Small intestine (tissue), 7 donors: Measurements from ENCODE around the gene HECTD4. TPM values are rescaled to one million over a fixed set of nuclear protein-coding genes. Genes with fewer than 3 reads are reported as not detected.
"Not testable (repeated sequence)": the region's sequence is repeated elsewhere in the genome, so short reads cannot be mapped to it uniquely, and the experiment has no call there.

Experiments used
- DNase-seq, 2 donors: peaks; one replicate each; pipeline versions ENCODE4 v3.0.0 to v3.0.0-alpha.2; 2013
- FAIRE-seq: peaks from 2 replicates; lab custom pipeline; 2012; peaks lifted over from hg19 to GRCh38; lab: Jason Lieb, UNC
- H3K27ac ChIP-seq, 3 donors: one replicate each; pipeline ENCODE4 v1.5.1; 2013; ENCODE audit warnings: low read length in 2 of 3, mild to moderate bottlenecking in 2 of 3, control low read depth in 1 of 3, inconsistent platforms in 1 of 3, low read depth in 1 of 3, moderate library complexity in 1 of 3
- H3K27me3 ChIP-seq, 3 donors: one replicate each; pipeline ENCODE4 v1.6.1; 2013; ENCODE audit warnings: low read length in 3 of 3, inconsistent platforms in 1 of 3; ENCODE audit not compliant: control insufficient read depth in 3 of 3, insufficient read depth in 3 of 3
- H3K36me3 ChIP-seq, 3 donors: one replicate each; pipeline ENCODE4 v1.6.1; 2013; ENCODE audit warnings: low read length in 3 of 3, inconsistent platforms in 1 of 3, low read depth in 1 of 3, mild to moderate bottlenecking in 1 of 3, moderate library complexity in 1 of 3; ENCODE audit not compliant: control insufficient read depth in 3 of 3, insufficient read depth in 2 of 3
- H3K4me1 ChIP-seq, 3 donors: one replicate each; pipeline ENCODE4 v1.6.1; 2013; ENCODE audit warnings: low read length in 2 of 3, inconsistent platforms in 1 of 3, low read depth in 1 of 3, mild to moderate bottlenecking in 1 of 3, moderate library complexity in 1 of 3; ENCODE audit not compliant: control insufficient read depth in 3 of 3, insufficient read depth in 2 of 3
- H3K4me3 ChIP-seq, 3 donors: one replicate each; pipeline ENCODE4 v1.5.1; 2013; ENCODE audit warnings: low read length in 3 of 3, control low read depth in 1 of 3, inconsistent platforms in 1 of 3, low read depth in 1 of 3, mild to moderate bottlenecking in 1 of 3, moderate library complexity in 1 of 3
- H3K9me3 ChIP-seq, 2 donors: one replicate each; pipeline ENCODE4 v1.6.1; 2013; ENCODE audit warnings: low read depth in 1 of 2, low read length in 1 of 2; ENCODE audit not compliant: control insufficient read depth in 2 of 2, insufficient read depth in 1 of 2
- WGBS, 3 donors: extraction: QIAGEN DNeasy Blood & Tissue Kit; methylation state at CpG; one replicate each; pipeline ENCODE4 v1.1.7; 2013; 5-methylcytosine and 5-hydroxymethylcytosine counted together
- polyA plus RNA-seq, 4 donors: library from polyadenylated mRNA; stranded (reverse) in 3 of 4; unstranded in 1 of 4; fragments of 200-250 nt in 3 of 4; fragments of 120-200 nt in 1 of 4; gene quantifications; one replicate each; pipeline versions ENCODE4 v1.2.1 to v1.2.3, GENCODE V29; 2013
- donor health status: healthy with polysubstance abuse.
- donor health status: control.
- donor health status: control.
- donor health status: Bipolar disorder and iron deficiency.
- donor health status: healthy.

The HECTD4 gene
- polyA plus RNA-seq, 4 donors: 6.1 to 33.4 (median 11.4) TPM

GRCh38 chr12:112389922-112390654, 7.9 kb upstream of the HECTD4 start:
- H3K4me1 ChIP-seq, H3K4me3 ChIP-seq, DNase-seq, H3K36me3 ChIP-seq, H3K27me3 ChIP-seq, H3K9me3 ChIP-seq, H3K27ac ChIP-seq, FAIRE-seq: not testable (repeated sequence)
- WGBS, 3 donors: 65 to 90% (median 85%) methylated on average over 2 to 3 of the region's 4 CpGs

GRCh38 chr12:112389228-112389627, 7.0 kb upstream of the HECTD4 start:
- Histone ChIP-seq H3K36me3 (no peaks in the 10 kb centered on the region), H3K27ac (no peak overlapping the region), H3K9me3 (no peaks in the 10 kb centered on the region), H3K4me1 (no peaks in the 10 kb centered on the region), H3K4me3 (no peak overlapping the region), H3K27me3 (peaks cover 0 to 4% (median 0%) of the 10 kb centered on the region in 3 donors)
- no peak for DNase-seq
- WGBS, 3 donors: 83 to 91% (median 89%) methylated on average over 4 of the region's 4 CpGs
- FAIRE-seq: no peak

GRCh38 chr12:112386726-112387125, 4.5 kb upstream of the HECTD4 start:
- FAIRE-seq: no peak
- H3K27me3 ChIP-seq: peaks cover 0 to 4% (median 0%) of the 10 kb centered on the region in 3 donors
- no peak overlapping the region for H3K4me3 ChIP-seq
- H3K36me3 ChIP-seq: peaks cover 0 to 2% (median 0%) of the 10 kb centered on the region in 3 donors
- H3K4me1 ChIP-seq: no peaks in the 10 kb centered on the region
- H3K9me3 ChIP-seq: no peaks in the 10 kb centered on the region
- DNase-seq: no peak
- no peak overlapping the region for H3K27ac ChIP-seq
- WGBS, 3 donors: 74 to 92% (median 91%) methylated on average over 3 of the region's 3 CpGs

DNA sequence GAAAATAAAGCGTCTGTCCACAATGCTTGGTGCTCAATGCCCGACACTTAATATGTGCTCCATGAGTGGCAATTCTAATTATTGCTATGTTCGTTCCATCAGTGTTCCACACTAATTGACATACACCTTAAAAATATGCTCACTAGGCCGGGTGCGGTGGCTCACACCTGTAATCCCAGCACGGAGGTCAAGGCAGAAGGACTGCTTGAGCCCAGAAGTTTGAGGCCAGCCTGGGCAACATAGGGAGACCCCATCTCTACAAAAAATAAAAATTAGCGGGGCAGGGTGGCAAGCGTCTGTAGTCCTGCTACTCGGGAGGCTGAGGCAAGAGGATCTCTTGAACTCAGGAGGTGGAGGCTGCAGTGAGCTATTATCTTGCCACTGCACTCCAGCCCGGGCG, 635 bp upstream of the HECTD4 start:
- Histone ChIP-seq H3K4me1 (peaks cover 0 to 6% (median 2%) of the 10 kb centered on the region in 3 donors), H3K4me3 (peak overlapping the region; percentile 68 to 91 (median 73)), H3K36me3 (peaks cover 0 to 2% (median 0%) of the 10 kb centered on the region in 3 donors), H3K27me3 (no peaks in the 10 kb centered on the region), H3K9me3 (no peaks in the 10 kb centered on the region), H3K27ac (peak overlapping the region in 1 of 3 donors; percentile 56)
- DNase-seq (no peak), FAIRE-seq (no peak)
- 85 to 89% (median 89%) methylated on average over 11 of the region's 11 CpGs for WGBS, 3 donors

- peak overlapping the region; percentile 53 to 77 (median 75) for H3K27ac ChIP-seq
- DNase-seq (peak in 1 of 2 donors; percentile 17), FAIRE-seq (no peak)
- H3K27me3 ChIP-seq: no peaks in the 10 kb centered on the region
- peaks cover 0 to 2% (median 0%) of the 10 kb centered on the region in 3 donors for H3K36me3 ChIP-seq
- peak overlapping the region; percentile 61 to 91 (median 73) for H3K4me3 ChIP-seq
- H3K4me1 ChIP-seq: peaks cover 0 to 6% (median 2%) of the 10 kb centered on the region in 3 donors
- no peaks in the 10 kb centered on the region for H3K9me3 ChIP-seq
- WGBS, 3 donors: 5 to 40% (median 13%) methylated on average over 17 to 33 of the region's 33 CpGs
These were observed 787 bp downstream of the HECTD4 start for GRCh38 chr12:112381406-112381882.

- H3K4me3 ChIP-seq: peak overlapping the region; percentile 14 to 73 (median 61)
- no peak for DNase-seq
- peaks cover 0 to 6% (median 2%) of the 10 kb centered on the region in 3 donors for H3K4me1 ChIP-seq
- H3K9me3 ChIP-seq: no peaks in the 10 kb centered on the region
- H3K27ac ChIP-seq: no peak overlapping the region
- FAIRE-seq: no peak
- WGBS, 3 donors: 51 to 71% (median 57%) methylated on average over 34 of the region's 34 CpGs
- H3K36me3 ChIP-seq: peaks cover 0 to 2% (median 0%) of the 10 kb centered on the region in 3 donors
- H3K27me3 ChIP-seq: no peaks in the 10 kb centered on the region
These were observed 1.4 kb downstream of the HECTD4 start for GRCh38 chr12:112380663-112381405.

- H3K36me3 ChIP-seq: no peaks in the 10 kb centered on the region
- H3K27me3 ChIP-seq: no peaks in the 10 kb centered on the region
- WGBS, 3 donors: 73 to 77% (median 76%) methylated on average over 5 of the region's 5 CpGs
- no peak overlapping the region for H3K27ac ChIP-seq
- DNase-seq (no peak), FAIRE-seq (no peak)
- H3K9me3 ChIP-seq: no peaks in the 10 kb centered on the region
- H3K4me1 ChIP-seq: no peaks in the 10 kb centered on the region
- no peak overlapping the region for H3K4me3 ChIP-seq
These were observed 7.1 kb downstream of the HECTD4 start for GRCh38 chr12:112375105-112375504.

- no peak overlapping the region for H3K27ac ChIP-seq
- 82 to 89% (median 84%) methylated on average over 3 of the region's 3 CpGs for WGBS, 3 donors
- H3K4me3 ChIP-seq: no peak overlapping the region
- H3K4me1 ChIP-seq: no peaks in the 10 kb centered on the region
- no peaks in the 10 kb centered on the region for H3K27me3 ChIP-seq
- no peaks in the 10 kb centered on the region for H3K9me3 ChIP-seq
- DNase-seq: no peak
- no peak for FAIRE-seq
- H3K36me3 ChIP-seq: no peaks in the 10 kb centered on the region
These were observed 8.0 kb downstream of the HECTD4 start for GRCh38 chr12:112374166-112374740.
